Measurements from ENCODE around the gene UQCC3. TPM values are rescaled to one million over a fixed set of nuclear protein-coding genes. Genes with fewer than 3 reads are reported as not detected.

The UQCC3 gene
- polyA plus RNA-seq, 1 donor: 7.5 TPM

Other genes with a start within 250 kb of the UQCC3 start
- gene AHNAK, start 124.9 kb upstream of the UQCC3 start, polyA plus RNA-seq (ENCODE audit: insufficient read length): 199 TPM
- 2,043 TPM for gene EEF1G, start 97.8 kb upstream of the UQCC3 start, polyA plus RNA-seq (ENCODE audit: insufficient read length)
- gene TUT1, start 80.2 kb upstream of the UQCC3 start, polyA plus RNA-seq (ENCODE audit: insufficient read length): 24.8 TPM
- 108 TPM for gene MTA2, start 69.8 kb upstream of the UQCC3 start, polyA plus RNA-seq (ENCODE audit: insufficient read length)
- 36.4 TPM for gene EML3, start 58.9 kb upstream of the UQCC3 start, polyA plus RNA-seq (ENCODE audit: insufficient read length)
- 3.5 TPM for gene ROM1, start 58.4 kb upstream of the UQCC3 start, polyA plus RNA-seq (ENCODE audit: insufficient read length)
- 26.3 TPM for gene B3GAT3, start 49.7 kb upstream of the UQCC3 start, polyA plus RNA-seq (ENCODE audit: insufficient read length)
- gene GANAB, start 25.1 kb upstream of the UQCC3 start, polyA plus RNA-seq (ENCODE audit: insufficient read length): 395 TPM
- gene INTS5, start 18.4 kb upstream of the UQCC3 start, polyA plus RNA-seq (ENCODE audit: insufficient read length): 17.8 TPM
- 59.0 TPM for gene C11orf98, start 6.5 kb upstream of the UQCC3 start, polyA plus RNA-seq (ENCODE audit: insufficient read length)
- 5.9 TPM for gene CSKMT, start 6.4 kb upstream of the UQCC3 start, polyA plus RNA-seq (ENCODE audit: insufficient read length)
- gene LBHD1, start 594 bp downstream of the UQCC3 start, polyA plus RNA-seq (ENCODE audit: insufficient read length): 9.0 TPM
- gene UBXN1, start 7.4 kb downstream of the UQCC3 start, polyA plus RNA-seq (ENCODE audit: insufficient read length): 140 TPM
- gene LRRN4CL, start 17.9 kb downstream of the UQCC3 start, polyA plus RNA-seq (ENCODE audit: insufficient read length): 0.78 TPM
- gene BSCL2, start 35.8 kb downstream of the UQCC3 start, polyA plus RNA-seq (ENCODE audit: insufficient read length): 68.3 TPM
- 2.5 TPM for gene GNG3, start 36.0 kb downstream of the UQCC3 start, polyA plus RNA-seq (ENCODE audit: insufficient read length)
- 101 TPM for gene HNRNPUL2, start 55.8 kb downstream of the UQCC3 start, polyA plus RNA-seq (ENCODE audit: insufficient read length)
- gene TTC9C, start 56.8 kb downstream of the UQCC3 start, polyA plus RNA-seq (ENCODE audit: insufficient read length): 43.1 TPM
- gene ZBTB3, start 82.5 kb downstream of the UQCC3 start, polyA plus RNA-seq (ENCODE audit: insufficient read length): 8.1 TPM
- gene POLR2G, start 89.9 kb downstream of the UQCC3 start, polyA plus RNA-seq (ENCODE audit: insufficient read length): 145 TPM
- gene TAF6L, start 99.7 kb downstream of the UQCC3 start, polyA plus RNA-seq (ENCODE audit: insufficient read length): 39.8 TPM
- gene TMEM179B, start 115.7 kb downstream of the UQCC3 start, polyA plus RNA-seq (ENCODE audit: insufficient read length): 66.4 TPM
- gene TMEM223, start 120.3 kb downstream of the UQCC3 start, polyA plus RNA-seq (ENCODE audit: insufficient read length): 25.0 TPM
- gene NXF1, start 133.8 kb downstream of the UQCC3 start, polyA plus RNA-seq (ENCODE audit: insufficient read length): 136 TPM
- gene STX5, start 160.4 kb downstream of the UQCC3 start, polyA plus RNA-seq (ENCODE audit: insufficient read length): 51.3 TPM
- gene TEX54, start 161.2 kb downstream of the UQCC3 start, polyA plus RNA-seq (ENCODE audit: insufficient read length): not detected
- 42.1 TPM for gene WDR74, start 167.9 kb downstream of the UQCC3 start, polyA plus RNA-seq (ENCODE audit: insufficient read length)
- 193 TPM for gene SLC3A2, start 209.2 kb downstream of the UQCC3 start, polyA plus RNA-seq (ENCODE audit: insufficient read length)
- not detected for gene CHRM1, start 249.7 kb downstream of the UQCC3 start, polyA plus RNA-seq (ENCODE audit: insufficient read length)